Endothelial cell of umbilical vein (primary cell): ENCODE measurements around the gene ST8SIA6.

Experiments used
- EZH2 ChIP-seq: IDR thresholded peaks from 2 replicates; pipeline ENCODE4 v1.6.1; 2012; ENCODE audit warnings: borderline replicate concordance, low read depth, mild to moderate bottlenecking, moderate library complexity, low read length, inconsistent platforms; ENCODE audit not compliant: severe bottlenecking
- FOS ChIP-seq: IDR thresholded peaks from 2 replicates; pipeline ENCODE4 v1.6.1; 2011; ENCODE audit warnings: mild to moderate bottlenecking, low read length, moderate library complexity, borderline replicate concordance; ENCODE audit not compliant: insufficient read depth
- GATA2 ChIP-seq: IDR thresholded peaks from 2 replicates; pipeline ENCODE4 v1.7.0; 2011; ENCODE audit warnings: low read depth, mild to moderate bottlenecking, moderate library complexity, mixed read lengths, low read length; ENCODE audit not compliant: insufficient read length, insufficient read depth
- JUN ChIP-seq: IDR thresholded peaks from 2 replicates; pipeline ENCODE4 v1.6.1; 2011; ENCODE audit warnings: borderline replicate concordance, low read depth; ENCODE audit not compliant: insufficient read length, insufficient read depth
- MYC ChIP-seq: IDR thresholded peaks from one replicate; pipeline ENCODE4 v1.6.1; 2011; ENCODE audit warnings: mild to moderate bottlenecking, low read depth, low read length
- POLR2A ChIP-seq: IDR thresholded peaks from 2 replicates; pipeline ENCODE4 v1.6.1; 2012; ENCODE audit warnings: low read depth, mild to moderate bottlenecking, control low read depth, low read length
- POLR2AphosphoS5 ChIP-seq: IDR thresholded peaks from 2 replicates; pipeline ENCODE4 v1.6.1; 2012; ENCODE audit warnings: low read depth, mild to moderate bottlenecking, control low read depth, low read length, moderate library complexity; ENCODE audit not compliant: insufficient read depth
- TF ChIP-seq, protein P1 (sequence below), 2 donors: IDR thresholded peaks; 1 replicate in 1 of 2; 2 replicates in 1 of 2; pipeline ENCODE4 v1.5.1; 2011; ENCODE audit warnings: low read length in 2 of 2, mild to moderate bottlenecking in 2 of 2, moderate library complexity in 2 of 2, control low read depth in 1 of 2, inconsistent platforms in 1 of 2, low read depth in 1 of 2; ENCODE audit not compliant: insufficient read depth in 1 of 2; ENCODE audit errors: extremely low read depth in 1 of 2
- TF ChIP-seq, protein P2 (sequence below): IDR thresholded peaks from 2 replicates; pipeline ENCODE4 v1.6.1; 2011; ENCODE audit not compliant: insufficient read depth, insufficient read length

- TF ChIP-seq EZH2 (no peak), POLR2A (no peak), FOS (no peak), POLR2AphosphoS5 (no peak), GATA2 (no peak), MYC (no peak), JUN (no peak)
- TF ChIP-seq, protein P1, sequence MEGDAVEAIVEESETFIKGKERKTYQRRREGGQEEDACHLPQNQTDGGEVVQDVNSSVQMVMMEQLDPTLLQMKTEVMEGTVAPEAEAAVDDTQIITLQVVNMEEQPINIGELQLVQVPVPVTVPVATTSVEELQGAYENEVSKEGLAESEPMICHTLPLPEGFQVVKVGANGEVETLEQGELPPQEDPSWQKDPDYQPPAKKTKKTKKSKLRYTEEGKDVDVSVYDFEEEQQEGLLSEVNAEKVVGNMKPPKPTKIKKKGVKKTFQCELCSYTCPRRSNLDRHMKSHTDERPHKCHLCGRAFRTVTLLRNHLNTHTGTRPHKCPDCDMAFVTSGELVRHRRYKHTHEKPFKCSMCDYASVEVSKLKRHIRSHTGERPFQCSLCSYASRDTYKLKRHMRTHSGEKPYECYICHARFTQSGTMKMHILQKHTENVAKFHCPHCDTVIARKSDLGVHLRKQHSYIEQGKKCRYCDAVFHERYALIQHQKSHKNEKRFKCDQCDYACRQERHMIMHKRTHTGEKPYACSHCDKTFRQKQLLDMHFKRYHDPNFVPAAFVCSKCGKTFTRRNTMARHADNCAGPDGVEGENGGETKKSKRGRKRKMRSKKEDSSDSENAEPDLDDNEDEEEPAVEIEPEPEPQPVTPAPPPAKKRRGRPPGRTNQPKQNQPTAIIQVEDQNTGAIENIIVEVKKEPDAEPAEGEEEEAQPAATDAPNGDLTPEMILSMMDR (IDR thresholded peaks at IDR 0.05; ENCODE audit: extremely low read depth in 1 of 2, insufficient read depth in 1 of 2, low read depth in 1 of 2, low read length in 2 of 2), result no peak
- TF ChIP-seq, protein P2, sequence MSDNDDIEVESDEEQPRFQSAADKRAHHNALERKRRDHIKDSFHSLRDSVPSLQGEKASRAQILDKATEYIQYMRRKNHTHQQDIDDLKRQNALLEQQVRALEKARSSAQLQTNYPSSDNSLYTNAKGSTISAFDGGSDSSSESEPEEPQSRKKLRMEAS, result no peak
Measured at GRCh38 chr10:17368708-17369272, 85.6 kb downstream of the ST8SIA6 start.
